Activated B cell treated with CpG ODN at 0.5 μM for 24 hours (primary cell): ENCODE results near the gene RNF123. TPM values are rescaled to one million over a fixed set of nuclear protein-coding genes. Genes with fewer than 3 reads are reported as not detected.

Experiments
- ATAC-seq: fragments of 200-7000 bp; cut with Tn5 transposase; one replicate; pipeline ENCODE4 v1.10.0; 2021; ENCODE audit warnings: low read depth, mild to moderate bottlenecking, moderate library complexity
- CTCF ChIA-PET: fragments of 350-600 bp; sonication (Branson Sonifier 250); formaldehyde crosslinking; loops from one replicate; lab custom pipeline; 2021; ENCODE audit warnings: antibody characterized with exemption; lab: Charles Lee
- POLR2A ChIA-PET: fragments of 350-600 bp; sonication (Branson Sonifier 250); formaldehyde crosslinking; loops from one replicate; lab custom pipeline; 2021; ENCODE audit warnings: antibody characterized with exemption; lab: Charles Lee
- DNase-seq: peaks from one replicate; pipeline ENCODE4 v3.0.0; 2022
- H3K27ac Mint-ChIP-seq: one replicate; pipeline ENCODE4 v1.8.0; 2020; ENCODE audit warnings: mixed read lengths
- H3K27me3 Mint-ChIP-seq: one replicate; pipeline ENCODE4 v1.8.0; 2021; ENCODE audit warnings: mixed read lengths
- H3K36me3 Mint-ChIP-seq: one replicate; pipeline ENCODE4 v1.8.0; 2021; ENCODE audit warnings: low read depth, mixed read lengths
- H3K4me1 Mint-ChIP-seq: one replicate; pipeline ENCODE4 v1.8.0; 2021; ENCODE audit warnings: mixed read lengths
- H3K4me3 Mint-ChIP-seq: one replicate; pipeline ENCODE4 v1.8.0; 2020; ENCODE audit warnings: mild to moderate bottlenecking, mixed read lengths
- H3K9me3 Mint-ChIP-seq: one replicate; pipeline ENCODE4 v1.8.0; 2020; ENCODE audit warnings: mixed read lengths
- intact Hi-C: fragments of 100-400 bp; cut with micrococcal nuclease; formaldehyde crosslinking; loops from one replicate; pipeline ENCODE4 v1.15.1; 2024
- total RNA-seq: library from RNA; stranded (reverse); gene quantifications from 2 replicates; pipeline ENCODE4 v1.2.3, GENCODE V29; 2022
- TF ChIP-seq, protein P1 (sequence below): fragments of 200-600 bp; IDR thresholded peaks from one replicate; pipeline ENCODE4 v1.8.0; 2022; ENCODE audit warnings: antibody characterized with exemption, mild to moderate bottlenecking

RNF123 gene
- total RNA-seq, 1 donor from 2014 or later = 51.4 TPM

- DNase-seq = no peak
- no peaks in the 10 kb centered on the region for H3K9me3 Mint-ChIP-seq
- CTCF ChIA-PET = interaction anchor here (0.8 to 1.7 kb wide), 5 partner anchors 10 to 120 kb away, joined by 3 to 8 read pairs (median 4); no protein-coding TSS in a partner anchor
- POLR2A ChIA-PET = interaction anchor here (0.8 to 1.9 kb wide), 6 partner anchors 11 to 179 kb away, joined by 3 to 10 read pairs (median 5); partner anchors contain the start of genes INKA1 and IP6K1
- TF ChIP-seq, protein P1, sequence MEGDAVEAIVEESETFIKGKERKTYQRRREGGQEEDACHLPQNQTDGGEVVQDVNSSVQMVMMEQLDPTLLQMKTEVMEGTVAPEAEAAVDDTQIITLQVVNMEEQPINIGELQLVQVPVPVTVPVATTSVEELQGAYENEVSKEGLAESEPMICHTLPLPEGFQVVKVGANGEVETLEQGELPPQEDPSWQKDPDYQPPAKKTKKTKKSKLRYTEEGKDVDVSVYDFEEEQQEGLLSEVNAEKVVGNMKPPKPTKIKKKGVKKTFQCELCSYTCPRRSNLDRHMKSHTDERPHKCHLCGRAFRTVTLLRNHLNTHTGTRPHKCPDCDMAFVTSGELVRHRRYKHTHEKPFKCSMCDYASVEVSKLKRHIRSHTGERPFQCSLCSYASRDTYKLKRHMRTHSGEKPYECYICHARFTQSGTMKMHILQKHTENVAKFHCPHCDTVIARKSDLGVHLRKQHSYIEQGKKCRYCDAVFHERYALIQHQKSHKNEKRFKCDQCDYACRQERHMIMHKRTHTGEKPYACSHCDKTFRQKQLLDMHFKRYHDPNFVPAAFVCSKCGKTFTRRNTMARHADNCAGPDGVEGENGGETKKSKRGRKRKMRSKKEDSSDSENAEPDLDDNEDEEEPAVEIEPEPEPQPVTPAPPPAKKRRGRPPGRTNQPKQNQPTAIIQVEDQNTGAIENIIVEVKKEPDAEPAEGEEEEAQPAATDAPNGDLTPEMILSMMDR = no peak
- H3K4me3 Mint-ChIP-seq = peak overlapping the region; percentile 84
- H3K36me3 Mint-ChIP-seq = peaks cover 31% of the 10 kb centered on the region
- no peak for ATAC-seq
- H3K27ac Mint-ChIP-seq = peak overlapping the region; percentile 83
- H3K27me3 Mint-ChIP-seq = no peaks in the 10 kb centered on the region
- peaks cover 30% of the 10 kb centered on the region for H3K4me1 Mint-ChIP-seq
- intact Hi-C loops = loop anchor here (1.0 to 2.0 kb wide), 5 partner anchors 46 to 574 kb away; partner anchors contain the start of genes IFRD2 and IP6K1
These were observed 29.5 kb downstream of the RNF123 start for GRCh38 chr3:49718858-49719213.

GRCh38 chr3:49719214-49719884 lies 30.0 kb downstream of the RNF123 start, which contains the start of gene AMIGO3:
TSS of gene AMIGO3 (minus strand) at chr3:49719684. CDS start at chr3:49719465, 219 bp downstream.
- H3K4me3 Mint-ChIP-seq = peak within 1 kb of the TSS; percentile 84
- H3K4me1 Mint-ChIP-seq = peaks cover 33% of the 10 kb centered on the region
- H3K27me3 Mint-ChIP-seq = no peaks in the 10 kb centered on the region
- DNase-seq (peak; percentile 89), ATAC-seq (peak; percentile 67)
- ChIA-PET POLR2A (interaction anchor here (0.8 to 1.9 kb wide), 6 partner anchors 11 to 179 kb away, joined by 3 to 10 read pairs (median 5); partner anchors contain the start of genes INKA1 and IP6K1), CTCF (interaction anchor here (0.8 to 1.7 kb wide), 5 partner anchors 11 to 120 kb away, joined by 3 to 8 read pairs (median 4); no protein-coding TSS in a partner anchor)
- intact Hi-C loops = loop anchor here (1.0 to 2.0 kb wide), 5 partner anchors 46 to 573 kb away; partner anchors contain the start of genes IFRD2 and IP6K1
- H3K27ac Mint-ChIP-seq = peak within 1 kb of the TSS; percentile 83
- H3K36me3 Mint-ChIP-seq = peaks cover 32% of the 10 kb centered on the region
- TF ChIP-seq, protein P1 = no peak
- H3K9me3 Mint-ChIP-seq = no peaks in the 10 kb centered on the region

DNA sequence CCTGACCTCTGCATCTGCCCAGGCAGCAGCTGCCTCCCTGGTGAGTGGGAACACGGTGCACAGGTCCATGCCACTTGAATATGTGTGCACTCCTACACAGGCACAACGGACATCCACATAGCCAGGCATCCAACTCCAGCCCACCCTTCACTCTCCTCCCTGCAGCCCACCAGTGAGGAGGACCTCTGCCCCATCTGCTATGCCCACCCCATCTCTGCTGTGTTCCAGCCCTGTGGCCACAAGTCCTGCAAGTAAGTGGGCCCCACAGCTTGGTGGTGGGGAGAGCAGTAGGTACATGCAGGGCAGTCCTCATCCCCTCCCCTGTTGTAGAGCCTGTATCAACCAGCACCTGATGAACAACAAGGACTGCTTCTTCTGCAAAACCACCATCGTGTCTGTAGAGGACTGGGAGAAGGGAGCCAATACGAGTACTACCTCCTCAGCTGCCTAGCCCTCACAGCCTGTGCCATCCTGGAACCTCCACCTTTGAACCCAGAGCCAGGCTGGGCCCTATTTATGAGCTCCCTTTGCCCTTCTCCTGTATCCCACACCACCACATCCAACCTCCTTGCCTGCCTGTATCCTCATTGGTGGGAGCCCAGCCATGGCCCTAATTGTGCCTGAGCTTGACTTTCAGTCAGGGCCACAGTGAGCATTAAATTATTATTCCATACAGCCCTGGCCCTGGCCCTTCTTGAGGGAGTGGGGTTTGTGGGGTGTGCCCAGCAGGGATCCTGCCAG lies 31.7 kb downstream of the RNF123 start:
- DNase-seq = no peak
- TF ChIP-seq, protein P1 = no peak
- peak overlapping the region; percentile 44 for H3K27ac Mint-ChIP-seq
- CTCF ChIA-PET = interaction anchor here (1.7 kb wide), 1 partner anchor 181 kb away, joined by 4 read pairs; no protein-coding TSS in a partner anchor
- peaks cover 49% of the 10 kb centered on the region for H3K4me1 Mint-ChIP-seq
- no peaks in the 10 kb centered on the region for H3K9me3 Mint-ChIP-seq
- POLR2A ChIA-PET = interaction anchor here (1.0 to 1.9 kb wide), 2 partner anchors 66 to 181 kb away, joined by 3 to 10 read pairs; partner anchors contain the start of gene IP6K1
- ATAC-seq = no peak
- H3K27me3 Mint-ChIP-seq = no peaks in the 10 kb centered on the region
- intact Hi-C loops = loop anchor here (5.0 kb wide), 1 partner anchor 1951 kb away; the partner anchor contains the start of gene TEX264
- H3K4me3 Mint-ChIP-seq = peak overlapping the region; percentile 28
- peaks cover 27% of the 10 kb centered on the region for H3K36me3 Mint-ChIP-seq

DNA sequence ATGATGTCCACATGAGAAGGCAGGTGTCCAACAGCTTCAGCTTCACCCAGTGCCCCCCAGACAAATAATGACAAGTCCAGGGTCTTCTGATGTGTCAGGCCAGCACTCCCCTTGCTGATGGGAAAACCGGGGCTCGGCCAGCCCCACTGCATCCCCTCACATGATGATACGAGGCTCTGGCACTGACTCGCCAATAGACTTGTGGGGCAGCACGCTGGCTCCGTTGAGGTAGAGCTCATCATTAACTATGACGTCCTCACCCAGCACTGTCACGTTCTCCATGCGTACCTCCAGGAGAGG lies 32.2 kb downstream of the RNF123 start:
- no peaks in the 10 kb centered on the region for H3K27me3 Mint-ChIP-seq
- no peak for DNase-seq
- CTCF ChIA-PET = interaction anchor here (1.7 kb wide), 1 partner anchor 182 kb away, joined by 4 read pairs; no protein-coding TSS in a partner anchor

More for the DNA sequence above, 32.2 kb downstream of the RNF123 start:
- H3K9me3 Mint-ChIP-seq = no peaks in the 10 kb centered on the region
- POLR2A ChIA-PET = interaction anchor here (1.0 kb wide), 1 partner anchor 65 kb away, joined by 3 read pairs; the partner anchor contains the start of gene IP6K1
- TF ChIP-seq, protein P1 = no peak
- intact Hi-C loops = loop anchor here (5.0 kb wide), 1 partner anchor 1951 kb away; the partner anchor contains the start of gene TEX264
- H3K4me1 Mint-ChIP-seq = peaks cover 54% of the 10 kb centered on the region
- no peak for ATAC-seq
- no peak overlapping the region for H3K4me3 Mint-ChIP-seq
- peaks cover 26% of the 10 kb centered on the region for H3K36me3 Mint-ChIP-seq
- no peak overlapping the region for H3K27ac Mint-ChIP-seq
